Astrocyte (in vitro differentiated cells and primary cell): ENCODE data around the gene ARHGEF40.

Experiments used
- CTCF ChIP-seq: IDR thresholded peaks from 2 replicates; pipeline ENCODE4 v1.5.1; 2011; ENCODE audit warnings: low read depth, mild to moderate bottlenecking, inconsistent platforms, low read length, moderate library complexity; ENCODE audit not compliant: insufficient read depth
- EZH2 ChIP-seq: IDR thresholded peaks from 2 replicates; pipeline ENCODE4 v1.6.1; 2012; ENCODE audit warnings: mild to moderate bottlenecking, low read length, inconsistent platforms; ENCODE audit not compliant: insufficient read depth

GRCh38 chr14:21075719-21076437, 5.8 kb downstream of the ARHGEF40 start:
- TF ChIP-seq CTCF (no peak), EZH2 (no peak)
